ENCODE measurements around the gene PPFIBP1. TPM values are rescaled to one million over a fixed set of nuclear protein-coding genes. Genes with fewer than 3 reads are reported as not detected.

PPFIBP1 gene
- polyA plus RNA-seq, 1 of the 3 experiments (the other 2 are of a cell fraction): 55.0 TPM

GRCh38 chr12:27685274-27685673, 161.3 kb downstream of the PPFIBP1 start:
- Histone ChIP-seq H3K9me2 (no peaks in the 10 kb centered on the region), H3K9ac (no peak overlapping the region), H3K27me3 (ENCODE audit: insufficient read depth) (no peaks in the 10 kb centered on the region), H3K27ac (ENCODE audit: low read depth in 2 of 2, low read length in 1 of 2) (no peak overlapping the region), H4K20me1 (ENCODE audit: insufficient read depth) (no peaks in the 10 kb centered on the region), H3F3A (replicated peaks; ENCODE audit: insufficient read depth) (peaks cover 32% of the 10 kb centered on the region), H3K4me1 (ENCODE audit: control insufficient read depth in 1 of 2, insufficient read depth in 2 of 2, low read depth in 1 of 2, low read length in 1 of 2) (no peaks in the 10 kb centered on the region), H3K79me2 (ENCODE audit: insufficient read depth) (no peaks in the 10 kb centered on the region), H3K9me3 (no peaks in the 10 kb centered on the region), H3K36me3 (replicated peaks in 1 of 2; ENCODE audit: control insufficient read depth in 1 of 2, insufficient read depth in 2 of 2, low read length in 1 of 2) (peaks cover 89 to 97% of the 10 kb centered on the region in 2 experiments), H2AFZ (ENCODE audit: low read depth) (no peak overlapping the region), H3K4me3 (ENCODE audit: low read depth in 2 of 2, low read length in 1 of 2) (no peak overlapping the region), H3K4me2 (no peak overlapping the region)
- POLR2A ChIA-PET: no interaction called here
- WGBS (ENCODE audit: low lambda C conversion rate): 94% methylated on average over 2 of the region's 2 CpGs
- DNase-seq: no peak
- CTCF ChIA-PET: interaction anchor here (1.7 kb wide), 1 partner anchor 21 kb away, joined by 4 read pairs; no protein-coding TSS in a partner anchor
- no peak for TF ChIP-seq PBX3 (IDR thresholded peaks at IDR 0.05)
- no peak for TF ChIP-seq JUND (IDR thresholded peaks at IDR 0.05)
- no peak for TF ChIP-seq CHD2 (IDR thresholded peaks at IDR 0.05; ENCODE audit: low read length, partially characterized antibody)
- TF ChIP-seq CTCF (IDR thresholded peaks at IDR 0.05): no peak
- TF ChIP-seq ELF1 (IDR thresholded peaks at IDR 0.05): no peak
- TF ChIP-seq SIN3A (IDR thresholded peaks at IDR 0.05; ENCODE audit: borderline replicate concordance, low read depth, low read length): no peak
- TF ChIP-seq RAD21 (IDR thresholded peaks at IDR 0.05; ENCODE audit: low read length): no peak

- TF ChIP-seq SMC3 (IDR thresholded peaks at IDR 0.05; ENCODE audit: low read depth, low read length) (no peak), RCOR1 (IDR thresholded peaks at IDR 0.05; ENCODE audit: low read length) (no peak), TCF12 (IDR thresholded peaks at IDR 0.05) (no peak), GABPA (IDR thresholded peaks at IDR 0.05; ENCODE audit: low read depth) (no peak), MAX (IDR thresholded peaks at IDR 0.05; ENCODE audit: low read depth) (no peak), PBX3 (IDR thresholded peaks at IDR 0.05) (no peak), RFX5 (IDR thresholded peaks at IDR 0.05; ENCODE audit: low read length) (no peak), RXRA (IDR thresholded peaks at IDR 0.05; ENCODE audit: borderline replicate concordance, low read depth) (no peak), GATA2 (CRISPR knock-in tag; IDR thresholded peaks at IDR 0.05) (no peak), EZH2phosphoT487 (IDR thresholded peaks at IDR 0.05; ENCODE audit: borderline replicate concordance, low read depth) (no peak), YY1 (IDR thresholded peaks at IDR 0.05; ENCODE audit: low read depth) (no peak), SIN3A (IDR thresholded peaks at IDR 0.05; ENCODE audit: borderline replicate concordance, low read depth, low read length) (no peak), ZBTB33 (IDR thresholded peaks at IDR 0.05; ENCODE audit: borderline replicate concordance, low read depth) (no peak), IRF3 (IDR thresholded peaks at IDR 0.05; ENCODE audit: low read depth, low read length) (no peak)
- Histone ChIP-seq H3K9me3 (no peaks in the 10 kb centered on the region), H2AFZ (ENCODE audit: low read depth) (no peak overlapping the region), H3K27ac (ENCODE audit: low read depth in 2 of 2, low read length in 1 of 2) (no peak overlapping the region), H4K20me1 (ENCODE audit: insufficient read depth) (no peaks in the 10 kb centered on the region), H3K79me2 (ENCODE audit: insufficient read depth) (no peaks in the 10 kb centered on the region), H3K4me1 (ENCODE audit: control insufficient read depth in 1 of 2, insufficient read depth in 2 of 2, low read depth in 1 of 2, low read length in 1 of 2) (no peaks in the 10 kb centered on the region), H3K36me3 (replicated peaks in 1 of 2; ENCODE audit: control insufficient read depth in 1 of 2, insufficient read depth in 2 of 2, low read length in 1 of 2) (peaks cover 88 to 97% of the 10 kb centered on the region in 2 experiments), H3K27me3 (ENCODE audit: insufficient read depth) (no peaks in the 10 kb centered on the region), H3F3A (replicated peaks; ENCODE audit: insufficient read depth) (peaks cover 23% of the 10 kb centered on the region), H3K9ac (no peak overlapping the region), H3K4me3 (ENCODE audit: low read depth in 2 of 2, low read length in 1 of 2) (no peak overlapping the region), H3K9me2 (no peaks in the 10 kb centered on the region), H3K4me2 (no peak overlapping the region)
- ChIA-PET POLR2A (no interaction called here), CTCF (interaction anchor here (1.7 kb wide), 1 partner anchor 21 kb away, joined by 4 read pairs; no protein-coding TSS in a partner anchor)
- no peak for DNase-seq
Measured at GRCh38 chr12:27686147-27686546, 162.1 kb downstream of the PPFIBP1 start.

All from SK-N-SH (cell line).